ENCODE results near the gene SLC12A3.

DNA sequence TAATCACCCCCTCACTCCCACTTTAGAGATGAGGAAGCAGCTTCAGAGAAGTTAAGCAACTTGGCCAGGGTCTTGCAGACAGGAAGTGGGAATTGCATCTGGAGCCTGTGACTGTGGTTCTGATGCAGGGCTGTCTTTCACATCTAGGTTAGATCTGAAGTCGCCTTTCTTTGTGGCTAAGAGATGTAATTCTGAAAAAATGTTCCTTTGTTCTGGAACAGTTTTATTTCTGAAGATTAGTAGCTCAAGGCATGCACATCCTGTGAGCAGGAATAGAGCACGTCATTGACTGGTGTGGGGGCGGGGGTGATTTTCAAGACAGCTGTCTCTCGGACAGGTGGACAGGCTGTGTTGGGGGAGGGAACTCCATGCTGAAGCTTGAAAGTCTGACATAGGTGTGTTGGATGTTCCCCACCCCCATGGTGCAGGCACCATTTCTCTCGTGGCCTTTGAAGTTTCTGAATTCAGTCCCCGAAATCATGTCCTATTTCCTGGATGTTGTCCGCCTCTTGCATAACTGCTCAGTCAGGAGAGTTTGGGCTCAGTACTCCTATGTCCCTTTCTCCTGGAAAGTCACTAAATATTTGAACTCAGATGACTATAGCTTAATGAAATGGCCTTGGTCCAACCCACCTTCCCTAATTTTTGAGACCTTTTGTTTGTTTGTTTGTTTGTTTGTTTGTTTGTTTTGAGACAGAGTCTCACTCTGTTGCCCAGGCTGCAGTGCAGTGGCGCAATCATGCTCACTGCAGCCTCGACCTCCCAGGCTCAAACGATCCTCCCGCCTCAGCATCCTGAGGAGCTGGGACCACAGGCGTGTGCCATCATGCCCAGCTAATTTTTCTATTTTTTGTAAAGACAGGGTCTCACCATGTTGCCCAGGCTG, 45.9 kb downstream of the SLC12A3 start:
- no peak for TF ChIP-seq POLR2A (IDR thresholded peaks at IDR 0.05)
- no peak for TF ChIP-seq CTCF (IDR thresholded peaks at IDR 0.05)

All from adrenal gland (tissue), 5 donors.